GM12892 (cell line): Measurements from ENCODE around the gene RGS11.

ENCODE experiments used
- DNase-seq: peaks from one replicate; pipeline ENCODE4 v3.0.0; 2011; ENCODE audit not compliant: insufficient read length
- FAIRE-seq: peaks from 2 replicates; lab custom pipeline; 2011; peaks lifted over from hg19 to GRCh38; lab: Jason Lieb, UNC
- POLR2A ChIP-seq: IDR thresholded peaks from 2 replicates; pipeline ENCODE4 v1.6.1; 2011; ENCODE audit warnings: low read depth, low read length, control low read depth
- POLR2AphosphoS5 ChIP-seq: IDR thresholded peaks from 2 replicates; pipeline ENCODE4 v1.6.1; 2011; ENCODE audit warnings: low read depth, low read length, control low read depth
- TAF1 ChIP-seq: IDR thresholded peaks from 2 replicates; pipeline ENCODE4 v1.6.1; 2011; ENCODE audit warnings: low read depth, mild to moderate bottlenecking, control low read depth, low read length, borderline replicate concordance

RGS11 gene

DNA sequence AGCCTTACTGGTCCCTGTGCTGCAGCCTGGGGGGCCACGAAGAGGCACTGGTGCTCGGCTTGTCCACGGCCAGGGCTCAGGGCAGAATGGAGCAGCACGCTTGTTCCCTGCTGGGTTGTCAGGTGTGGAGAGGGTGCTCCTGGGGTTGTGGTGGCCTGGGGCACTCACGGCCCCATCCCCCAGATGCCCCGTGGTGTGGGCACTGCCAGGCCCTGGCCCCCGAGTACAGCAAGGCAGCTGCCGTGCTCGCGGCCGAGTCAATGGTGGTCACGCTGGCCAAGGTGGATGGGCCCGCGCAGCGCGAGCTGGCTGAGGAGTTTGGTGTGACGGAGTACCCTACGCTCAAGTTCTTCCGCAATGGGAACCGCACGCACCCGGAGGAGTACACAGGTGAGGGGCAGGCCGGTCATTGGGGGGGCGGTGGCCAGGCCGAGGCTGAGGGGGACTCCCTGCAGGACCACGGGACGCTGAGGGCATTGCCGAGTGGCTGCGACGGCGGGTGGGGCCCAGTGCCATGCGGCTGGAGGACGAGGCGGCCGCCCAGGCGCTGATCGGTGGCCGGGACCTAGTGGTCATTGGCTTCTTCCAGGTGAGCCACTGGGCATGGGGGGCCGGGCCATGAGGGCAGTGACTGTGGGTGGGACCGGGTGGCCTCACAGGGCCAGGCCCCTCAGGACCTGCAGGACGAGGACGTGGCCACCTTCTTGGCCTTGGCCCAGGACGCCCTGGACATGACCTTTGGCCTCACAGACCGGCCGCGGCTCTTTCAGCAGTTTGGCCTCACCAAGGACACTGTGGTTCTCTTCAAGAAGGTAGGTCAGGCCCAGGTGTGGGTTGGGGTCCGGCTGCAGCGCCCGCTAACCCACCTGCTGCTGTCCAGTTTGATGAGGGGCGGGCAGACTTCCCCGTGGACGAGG, 8.7 kb upstream of the RGS11 start:
- FAIRE-seq (no peak), DNase-seq (no peak)
- no peak for TF ChIP-seq TAF1
- no peak for TF ChIP-seq POLR2AphosphoS5
- TF ChIP-seq POLR2A: no peak

DNA sequence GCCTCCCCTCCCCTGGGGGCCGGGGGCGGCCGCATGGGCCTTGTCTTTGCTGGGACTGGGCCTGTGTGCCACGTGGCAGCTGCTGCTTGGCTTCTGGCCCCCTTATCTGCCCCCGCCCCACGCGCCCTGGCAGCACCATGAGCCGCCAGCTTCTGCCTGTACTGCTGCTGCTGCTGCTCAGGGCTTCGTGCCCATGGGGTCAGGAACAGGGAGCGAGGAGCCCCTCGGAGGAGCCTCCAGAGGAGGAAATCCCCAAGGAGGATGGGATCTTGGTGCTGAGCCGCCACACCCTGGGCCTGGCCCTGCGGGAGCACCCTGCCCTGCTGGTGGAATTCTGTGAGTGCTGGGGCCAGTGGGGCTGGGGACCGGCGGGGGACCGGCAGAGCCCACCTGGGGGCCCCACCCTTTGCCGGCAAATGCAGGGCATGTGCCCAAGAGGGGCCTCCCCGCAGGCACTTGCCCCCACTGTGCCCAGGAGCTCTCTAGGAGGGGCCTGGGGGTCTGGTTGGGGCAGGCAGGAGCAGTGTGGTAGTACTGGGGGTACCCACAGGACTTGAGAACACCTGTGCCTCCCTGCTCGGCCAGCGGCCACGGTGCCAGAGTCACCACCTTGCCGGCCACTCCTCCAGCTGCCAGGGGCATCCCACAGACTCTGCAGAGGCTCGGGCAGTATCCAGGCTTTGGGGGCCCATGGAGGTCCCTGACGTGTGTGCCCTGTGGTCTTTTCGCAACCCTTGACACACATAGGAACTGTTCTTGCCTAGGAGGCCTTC, 7.5 kb upstream of the RGS11 start, which contains the start of gene PDIA2:
TSS of gene PDIA2 (plus strand) at position 132 of the 773 bp plus-strand sequence. CDS start at position 138, 6 bp downstream.
- DNase-seq: no peak
- TF ChIP-seq POLR2AphosphoS5 (no peak), TAF1 (no peak), POLR2A (no peak)
- FAIRE-seq: no peak

DNA sequence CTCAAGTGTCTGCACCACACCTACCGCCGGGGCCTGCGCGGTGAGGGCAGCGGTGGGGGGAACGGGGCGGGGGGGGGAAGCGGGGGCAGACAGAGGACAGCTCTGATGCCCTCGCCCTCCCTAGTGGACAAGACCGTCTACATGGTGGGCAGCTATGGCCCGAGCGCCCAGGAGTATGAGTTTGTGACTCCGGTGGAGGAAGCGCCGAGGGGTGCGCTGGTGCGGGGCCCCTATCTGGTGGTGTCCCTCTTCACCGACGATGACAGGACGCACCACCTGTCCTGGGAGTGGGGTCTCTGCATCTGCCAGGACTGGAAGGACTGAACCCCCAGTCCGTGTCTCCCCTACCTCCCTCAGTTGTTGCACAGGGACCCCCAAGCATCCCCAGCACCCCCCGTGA, 6.7 kb upstream of the RGS11 start:
- FAIRE-seq: no peak
- TF ChIP-seq POLR2AphosphoS5: no peak
- no peak for TF ChIP-seq POLR2A
- TF ChIP-seq TAF1: no peak
- no peak for DNase-seq

DNA sequence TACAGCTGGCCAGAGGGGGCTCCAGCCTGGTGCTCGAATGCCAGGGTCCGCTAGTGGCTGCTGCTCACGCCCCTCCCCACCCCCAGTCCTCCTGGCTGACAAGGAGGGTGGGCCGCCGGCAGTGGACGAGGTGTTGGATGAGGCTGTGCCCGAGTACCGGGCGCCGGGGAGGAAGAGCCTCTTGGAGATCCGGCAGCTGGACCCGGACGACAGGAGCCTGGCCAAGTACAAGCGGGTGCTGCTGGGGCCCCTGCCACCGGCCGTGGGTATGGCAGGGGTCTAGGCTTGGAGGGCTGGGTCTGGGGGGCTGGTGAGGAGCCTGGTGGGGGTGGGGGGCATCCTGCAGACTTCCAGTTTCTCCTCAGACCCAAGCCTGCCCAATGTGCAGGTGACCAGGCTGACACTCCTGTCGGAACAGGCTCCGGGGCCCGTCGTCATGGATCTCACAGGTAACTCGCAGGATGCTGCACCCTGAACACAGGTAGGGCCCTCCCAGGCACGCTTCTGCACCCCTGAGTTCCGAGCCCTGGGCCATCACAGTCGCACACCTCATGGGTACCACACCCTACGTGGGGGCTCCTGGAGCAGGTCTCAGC, 6.0 kb upstream of the RGS11 start:
- FAIRE-seq (no peak), DNase-seq (no peak)
- TF ChIP-seq POLR2AphosphoS5 (no peak), TAF1 (no peak), POLR2A (no peak)

DNA sequence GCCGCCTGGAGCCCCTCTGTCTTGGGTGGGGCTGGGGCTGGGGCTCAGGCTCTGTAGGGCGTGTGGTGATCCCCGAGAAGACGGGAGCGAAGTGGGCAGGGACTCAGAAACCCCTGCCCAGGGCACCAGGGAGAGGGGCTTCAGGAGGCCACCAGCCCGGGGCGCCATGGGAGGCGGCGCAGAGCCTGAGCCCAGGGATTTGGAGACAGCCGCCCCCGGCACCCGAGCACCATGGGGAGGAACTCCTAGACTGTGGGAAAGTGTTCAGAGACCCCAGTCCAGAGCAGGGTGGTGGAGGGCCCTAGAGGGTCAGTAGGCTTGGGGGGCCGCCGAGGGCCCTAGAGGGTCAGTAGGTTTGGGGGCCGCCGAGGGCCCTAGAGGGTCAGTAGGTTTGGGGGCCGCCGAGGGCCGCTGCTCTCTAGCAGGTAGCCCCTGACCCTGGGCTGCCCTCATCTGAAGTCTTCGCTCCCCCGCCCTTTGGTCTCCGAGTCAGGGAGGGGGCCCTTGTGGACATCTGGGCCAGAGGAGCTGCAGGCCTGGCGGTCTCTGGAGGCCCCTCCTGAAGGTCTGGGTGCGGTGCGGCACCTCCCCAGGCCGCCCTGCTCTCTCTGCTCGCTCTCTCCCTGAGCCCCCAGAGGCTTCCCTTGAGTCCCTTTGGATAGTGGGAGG, 5.4 kb upstream of the RGS11 start:
- no peak for TF ChIP-seq POLR2A
- no peak for DNase-seq
- no peak for FAIRE-seq

DNA sequence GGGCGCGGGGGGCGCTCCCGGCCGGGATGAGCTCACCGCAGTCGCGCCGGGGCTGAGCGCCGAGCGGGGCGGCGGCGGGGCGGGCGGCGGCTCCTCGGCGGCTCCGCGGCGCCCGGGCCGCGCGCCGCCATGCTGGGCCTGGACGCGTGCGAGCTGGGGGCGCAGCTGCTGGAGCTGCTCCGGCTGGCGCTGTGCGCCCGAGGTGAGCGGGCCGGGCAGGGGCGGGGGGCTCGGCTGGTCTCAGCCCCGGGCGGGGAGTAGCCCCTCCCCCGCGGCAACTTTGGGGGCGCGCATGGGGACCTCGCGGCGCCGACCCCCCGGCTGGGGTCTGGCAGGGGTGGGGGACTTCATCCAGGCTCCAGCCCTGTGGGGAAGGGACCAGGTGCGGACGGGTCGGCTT, 4.8 kb upstream of the RGS11 start, which contains the start of gene ARHGDIG:
TSS of gene ARHGDIG (plus strand) at position 40 of the 400 bp plus-strand sequence. CDS start at position 130, 90 bp downstream.
- FAIRE-seq: no peak
- TF ChIP-seq POLR2A: no peak
- TF ChIP-seq POLR2AphosphoS5: no peak
- TF ChIP-seq TAF1: no peak
- DNase-seq: no peak

DNA sequence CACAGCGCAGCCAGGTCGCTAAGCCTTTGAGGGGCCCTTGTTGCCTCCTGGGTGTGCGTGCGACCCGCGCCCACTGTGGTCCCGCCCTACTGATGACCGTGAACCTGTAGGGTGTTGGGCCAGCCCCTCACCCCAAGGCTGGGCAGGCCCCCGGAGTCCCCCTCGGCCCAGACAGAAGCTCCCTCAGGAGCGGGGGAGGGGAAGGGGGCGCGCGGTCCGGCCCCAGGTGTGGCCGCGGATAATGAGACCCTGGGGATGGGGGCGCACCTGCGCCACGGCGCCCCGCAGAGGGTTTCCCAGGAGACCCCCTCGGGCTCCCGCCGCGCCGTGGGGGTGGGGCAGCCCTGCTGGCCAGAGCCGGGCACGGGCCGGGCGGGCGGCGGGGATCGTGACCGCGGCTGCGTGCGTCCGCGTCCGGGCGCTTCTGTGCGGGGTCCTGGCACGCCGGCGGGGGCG, 4.3 kb upstream of the RGS11 start:
- TF ChIP-seq POLR2AphosphoS5: no peak
- TF ChIP-seq POLR2A: no peak
- TF ChIP-seq TAF1: no peak
- no peak for FAIRE-seq
- DNase-seq: no peak

DNA sequence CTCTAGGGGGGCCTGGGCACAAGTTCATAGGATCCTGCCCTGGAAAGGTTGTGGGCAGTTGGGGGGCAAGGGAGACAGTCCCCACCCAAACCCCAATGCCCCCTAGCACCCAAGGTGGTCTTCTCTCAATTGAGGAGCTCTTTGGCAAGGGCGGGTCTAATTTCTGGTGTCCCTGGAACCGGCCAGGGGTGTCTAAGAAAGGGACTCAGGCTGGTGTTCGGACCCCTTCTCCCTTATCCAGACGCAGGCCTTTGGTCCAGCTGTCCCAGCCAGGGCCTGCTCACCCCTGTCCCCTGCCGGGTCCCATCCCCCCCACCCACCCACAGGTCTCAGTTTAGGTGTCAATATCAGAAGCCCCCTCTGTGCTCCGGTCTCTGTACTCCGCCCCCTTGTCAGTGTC, 3.8 kb upstream of the RGS11 start:
- no peak for FAIRE-seq
- no peak for TF ChIP-seq POLR2A
- no peak for TF ChIP-seq TAF1
- TF ChIP-seq POLR2AphosphoS5: no peak
- no peak for DNase-seq

DNA sequence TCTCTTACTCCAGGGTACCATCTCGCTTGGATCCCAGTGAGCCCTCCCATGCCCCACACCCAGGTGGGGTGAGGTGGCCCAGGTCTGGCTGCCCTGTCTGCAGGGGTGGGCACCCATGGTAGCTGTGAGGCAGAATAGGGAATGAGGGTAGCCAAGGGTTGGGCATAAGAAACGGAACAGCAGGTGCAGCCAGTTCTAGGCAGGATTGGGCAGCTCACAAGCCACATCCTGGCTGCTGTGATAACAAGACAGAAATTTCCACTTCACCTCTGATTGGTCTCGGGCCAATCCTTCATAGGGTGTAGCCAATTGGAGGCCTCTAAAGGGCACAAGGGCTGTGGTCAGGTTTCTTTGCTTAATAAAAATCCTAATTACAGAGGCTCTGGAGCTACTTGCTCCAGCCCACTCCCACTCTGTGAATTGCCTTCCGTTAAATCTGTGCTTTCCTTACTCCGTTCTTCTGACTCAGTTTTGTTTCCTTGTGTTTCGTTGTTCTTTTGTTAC, 3.2 kb upstream of the RGS11 start:
- DNase-seq (peak; percentile 54), FAIRE-seq (peak; percentile 36)
- no peak for TF ChIP-seq POLR2A
- no peak for TF ChIP-seq TAF1
- TF ChIP-seq POLR2AphosphoS5: no peak

DNA sequence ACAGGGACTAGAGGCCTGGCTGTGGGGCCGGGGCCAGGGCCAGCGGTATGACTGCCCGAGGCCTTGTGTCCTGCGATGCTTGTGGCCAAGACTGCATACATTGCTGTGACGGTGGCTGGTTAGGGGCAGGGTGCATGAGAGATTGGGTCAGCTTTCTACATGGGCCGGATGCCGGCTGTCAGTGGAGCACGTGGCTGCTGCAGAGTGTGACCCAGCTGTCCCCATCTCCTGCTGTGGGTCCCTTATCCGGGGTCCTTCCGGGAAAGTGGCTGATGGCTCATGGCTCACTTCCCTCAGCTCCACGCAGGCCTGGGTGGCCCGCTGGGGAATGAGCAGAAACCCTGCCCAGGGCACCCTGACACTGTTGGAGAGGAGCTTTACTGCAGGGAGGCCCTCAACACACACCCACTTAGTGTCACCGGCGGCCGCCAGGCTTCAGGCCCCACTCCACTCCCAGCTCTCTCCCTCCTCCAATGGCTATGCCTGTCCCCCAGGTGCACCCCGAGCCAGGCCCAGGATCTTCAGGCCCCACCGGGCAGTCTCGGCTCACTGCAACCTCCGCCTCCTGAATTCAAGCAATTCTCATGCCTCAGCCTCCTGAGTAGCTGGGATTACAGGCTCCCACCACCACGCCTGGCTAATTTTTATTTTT, 808 bp upstream of the RGS11 start:
- DNase-seq: no peak
- FAIRE-seq: no peak
- TF ChIP-seq TAF1 (no peak), POLR2AphosphoS5 (no peak), POLR2A (no peak)
